ENCODE results near the gene KCNA3.

DNA sequence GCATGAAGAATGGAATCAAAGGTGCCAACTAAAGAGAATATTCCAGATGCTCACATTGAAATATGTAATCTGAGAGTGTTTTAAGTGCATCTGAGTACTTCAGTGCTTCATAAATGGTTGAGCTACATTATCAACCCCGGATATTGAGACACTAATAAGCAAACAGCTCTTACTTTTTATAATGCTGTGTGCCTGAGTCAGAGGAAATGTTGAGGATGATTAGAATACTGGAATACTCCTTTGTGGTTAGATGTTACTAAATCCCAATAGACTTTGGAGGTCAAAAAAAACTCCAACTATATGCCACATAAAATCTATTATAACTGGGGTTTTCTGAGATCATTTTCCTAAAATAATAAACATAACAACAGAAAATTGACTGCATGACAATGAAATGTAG, 12.5 kb upstream of the KCNA3 start:
- TF ChIP-seq CTCF (IDR thresholded peaks at IDR 0.05) (no peak), EZH2phosphoT487 (IDR thresholded peaks at IDR 0.05) (no peak), EZH2 (IDR thresholded peaks at IDR 0.05) (no peak)
